MG63 (cell line): ENCODE data around the gene KRT74. TPM values are rescaled to one million over a fixed set of nuclear protein-coding genes. Genes with fewer than 3 reads are reported as not detected.
A peak's percentile ranks its signal among the peaks of the same experiment; 100 is the strongest.

Experiments
- DNase-seq: peaks from one replicate; pipeline ENCODE4 v3.0.0-alpha.2; 2020
- H3K27me3 ChIP-seq: fragments of 250-450 bp; sonication (Bioruptor Pico); 2 replicates; pipeline ENCODE4 v1.5.1; 2020; ENCODE audit warnings: mild to moderate bottlenecking, moderate library complexity
- H3K36me3 ChIP-seq: fragments of 250-450 bp; sonication (Bioruptor Pico); 2 replicates; pipeline ENCODE4 v1.5.1; 2020; ENCODE audit warnings: mild to moderate bottlenecking, moderate library complexity
- H3K4me3 ChIP-seq: fragments of 250-450 bp; sonication (Bioruptor Pico); 2 replicates; pipeline ENCODE4 v1.5.1; 2020; ENCODE audit warnings: mild to moderate bottlenecking, moderate library complexity
- H3K9me3 ChIP-seq: fragments of 250-450 bp; sonication (Bioruptor Pico); 2 replicates; pipeline ENCODE4 v1.5.1; 2020; ENCODE audit warnings: mild to moderate bottlenecking, moderate library complexity
- total RNA-seq: library from RNA; depleted of rRNA; stranded (reverse); fragments of >200 nt; shearing (Covaris generic); gene quantifications from 2 replicates; pipeline ENCODE4 v1.2.3, GENCODE V29; 2014; ENCODE audit warnings: low replicate concordance

KRT74 gene
- total RNA-seq, 1 experiment from 2014 or later = not detected

DNA sequence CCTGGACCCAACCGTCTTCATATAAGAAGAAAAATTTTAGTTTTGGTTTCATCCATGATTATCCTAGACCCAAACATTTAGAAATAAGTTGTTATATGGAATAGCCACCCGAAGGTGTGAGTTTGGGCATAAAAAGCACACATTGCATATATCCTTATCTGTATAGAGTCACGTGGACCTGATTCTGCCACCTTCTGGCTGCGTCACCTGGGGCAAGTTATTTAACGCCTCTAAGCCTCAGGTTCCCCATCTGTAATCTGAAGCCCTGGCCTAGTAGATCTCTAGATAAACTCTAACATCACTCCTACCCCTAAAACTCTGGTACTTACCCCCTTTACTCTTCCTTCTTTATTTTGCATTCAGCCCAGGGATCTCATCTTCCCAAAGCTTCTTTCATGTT, 39.2 kb downstream of the KRT74 start:
- H3K27me3 ChIP-seq = no peaks in the 10 kb centered on the region
- no peaks in the 10 kb centered on the region for H3K9me3 ChIP-seq
- H3K4me3 ChIP-seq = no peak overlapping the region
- no peak for DNase-seq
- H3K36me3 ChIP-seq = no peaks in the 10 kb centered on the region

DNA sequence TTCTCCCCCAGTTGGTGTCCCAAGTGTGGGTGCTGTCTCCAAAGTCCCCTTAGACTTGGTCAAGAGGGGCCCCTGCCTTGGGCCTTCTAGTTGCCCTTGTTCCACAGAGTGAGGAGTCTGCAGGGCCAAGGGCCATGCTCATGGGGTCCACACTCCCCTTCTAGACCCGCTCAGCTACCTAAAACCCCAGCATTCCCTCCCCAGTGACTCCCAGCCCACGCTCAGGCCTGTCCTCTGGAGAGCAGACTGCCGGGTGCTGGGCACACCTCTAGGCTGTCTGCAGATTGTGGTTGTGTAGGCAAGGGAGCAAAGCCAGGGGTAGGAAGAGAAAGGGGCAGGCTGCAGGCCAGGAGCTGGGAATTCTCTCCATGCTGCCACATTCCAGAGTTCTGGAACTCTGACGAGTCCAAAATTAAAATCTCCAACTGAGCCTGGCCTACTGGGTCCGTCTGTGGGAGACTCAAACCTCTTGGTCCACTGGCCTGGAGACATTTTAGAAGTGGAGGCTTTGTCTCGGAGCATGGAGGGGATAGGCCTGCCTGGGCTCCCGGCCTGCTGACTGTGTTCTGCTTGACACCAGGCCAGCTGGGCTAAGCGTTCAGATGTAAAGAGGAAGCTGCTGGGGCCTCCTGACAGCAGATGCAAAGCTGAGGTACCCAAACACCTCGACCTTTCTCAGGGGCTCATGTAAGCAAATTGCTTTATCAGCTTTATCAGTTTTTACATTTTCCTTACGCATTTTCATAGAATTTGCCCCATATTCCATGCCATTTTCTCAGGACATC, 39.8 kb downstream of the KRT74 start:
- Histone ChIP-seq H3K9me3 (no peaks in the 10 kb centered on the region), H3K4me3 (no peak overlapping the region), H3K36me3 (no peaks in the 10 kb centered on the region), H3K27me3 (no peaks in the 10 kb centered on the region)
- no peak for DNase-seq

DNA sequence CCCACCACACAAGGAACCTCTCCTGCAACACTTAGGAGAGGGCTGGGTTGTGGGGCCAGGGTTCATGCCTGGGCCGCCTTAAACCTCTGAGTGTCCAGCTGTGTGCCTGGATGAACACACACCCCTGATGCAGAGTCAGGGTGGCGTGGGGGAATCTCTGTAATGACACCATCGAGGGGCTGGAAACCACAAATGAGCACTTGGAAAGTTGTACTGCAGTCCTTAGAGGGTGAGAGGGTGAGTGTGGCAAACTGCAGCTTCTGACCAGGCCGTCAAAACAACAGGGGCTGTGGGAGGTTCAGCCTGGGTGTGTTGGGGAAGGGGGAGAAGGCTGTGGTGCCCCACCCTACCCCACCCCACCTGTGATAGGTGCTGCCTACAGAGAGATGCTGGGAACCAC, 41.0 kb downstream of the KRT74 start:
- DNase-seq = no peak
- Histone ChIP-seq H3K9me3 (no peaks in the 10 kb centered on the region), H3K4me3 (no peak overlapping the region), H3K36me3 (no peaks in the 10 kb centered on the region), H3K27me3 (no peaks in the 10 kb centered on the region)

DNA sequence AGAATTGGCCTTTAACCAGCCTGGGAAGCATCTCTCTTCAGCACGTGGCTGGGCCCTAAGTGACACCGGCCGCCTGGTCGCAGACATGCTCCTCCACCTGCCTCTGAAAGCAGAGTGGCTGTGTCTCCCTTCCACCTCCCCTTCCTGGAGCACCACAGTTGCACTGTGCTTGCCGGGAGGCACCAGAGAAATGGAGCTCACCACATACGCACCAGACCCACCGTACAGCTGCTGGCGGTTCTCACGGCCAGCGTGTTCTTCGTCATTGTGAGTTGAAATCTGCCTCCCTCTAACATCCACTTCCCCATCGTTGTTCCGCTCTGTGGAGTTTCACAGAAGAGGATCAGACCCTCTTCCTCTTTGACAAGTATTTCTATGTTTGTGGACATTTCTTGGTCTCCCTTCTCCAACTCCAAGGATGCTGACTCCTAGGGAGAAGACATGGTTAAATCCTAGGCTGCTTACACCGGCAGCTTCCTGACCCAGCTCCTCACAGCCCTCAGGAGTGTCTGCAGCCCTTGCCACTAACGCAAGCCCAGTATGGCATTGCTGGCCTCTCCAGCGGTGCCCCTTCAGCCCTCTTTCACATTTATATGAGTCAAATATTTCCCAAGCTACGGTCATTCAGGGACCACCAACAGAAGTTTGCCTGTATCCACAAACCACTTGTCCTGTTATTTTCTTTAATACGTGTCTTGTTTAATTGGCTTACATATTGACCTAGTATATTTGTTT, 41.9 kb downstream of the KRT74 start:
- no peaks in the 10 kb centered on the region for H3K27me3 ChIP-seq
- H3K4me3 ChIP-seq = no peak overlapping the region
- no peaks in the 10 kb centered on the region for H3K36me3 ChIP-seq
- H3K9me3 ChIP-seq = no peaks in the 10 kb centered on the region
- DNase-seq = no peak

- no peak for DNase-seq
- no peaks in the 10 kb centered on the region for H3K36me3 ChIP-seq
- no peaks in the 10 kb centered on the region for H3K9me3 ChIP-seq
- no peak overlapping the region for H3K4me3 ChIP-seq
- no peaks in the 10 kb centered on the region for H3K27me3 ChIP-seq
Measured at GRCh38 chr12:52530905-52531304, 42.7 kb downstream of the KRT74 start.

- H3K4me3 ChIP-seq = no peak overlapping the region
- H3K36me3 ChIP-seq = no peaks in the 10 kb centered on the region
- no peaks in the 10 kb centered on the region for H3K9me3 ChIP-seq
- DNase-seq = no peak
- H3K27me3 ChIP-seq = no peaks in the 10 kb centered on the region
Measured at GRCh38 chr12:52530366-52530765, 43.3 kb downstream of the KRT74 start.

DNA sequence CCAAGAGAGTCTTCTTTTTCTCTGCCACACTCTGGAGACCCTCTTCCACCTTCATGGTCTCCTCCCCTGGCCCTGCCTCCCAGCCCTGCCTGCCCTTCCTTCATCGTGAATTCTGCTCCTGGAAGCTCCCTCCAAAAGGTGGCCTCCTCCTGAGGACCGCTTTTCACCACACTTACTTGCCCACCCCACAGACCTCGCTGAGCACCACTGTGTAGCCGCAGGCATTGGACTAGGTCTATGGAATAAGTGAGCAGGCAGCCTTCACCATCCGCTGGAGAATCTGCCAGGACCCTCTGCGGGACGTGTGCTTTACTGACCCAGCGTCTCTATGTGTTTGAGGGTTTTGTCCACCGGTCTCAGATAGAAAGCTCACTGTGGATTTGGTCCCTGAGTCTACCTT, 43.8 kb downstream of the KRT74 start:
- Histone ChIP-seq H3K4me3 (no peak overlapping the region), H3K36me3 (no peaks in the 10 kb centered on the region), H3K9me3 (no peaks in the 10 kb centered on the region), H3K27me3 (no peaks in the 10 kb centered on the region)
- no peak for DNase-seq

- Histone ChIP-seq H3K27me3 (no peaks in the 10 kb centered on the region), H3K36me3 (no peaks in the 10 kb centered on the region), H3K4me3 (no peak overlapping the region), H3K9me3 (no peaks in the 10 kb centered on the region)
- DNase-seq = no peak
Measured at GRCh38 chr12:52529417-52529816, 44.2 kb downstream of the KRT74 start.

- Histone ChIP-seq H3K4me3 (no peak overlapping the region), H3K27me3 (no peaks in the 10 kb centered on the region), H3K36me3 (no peaks in the 10 kb centered on the region), H3K9me3 (no peaks in the 10 kb centered on the region)
- no peak for DNase-seq
Measured at GRCh38 chr12:52528641-52529143, 45.0 kb downstream of the KRT74 start.

DNA sequence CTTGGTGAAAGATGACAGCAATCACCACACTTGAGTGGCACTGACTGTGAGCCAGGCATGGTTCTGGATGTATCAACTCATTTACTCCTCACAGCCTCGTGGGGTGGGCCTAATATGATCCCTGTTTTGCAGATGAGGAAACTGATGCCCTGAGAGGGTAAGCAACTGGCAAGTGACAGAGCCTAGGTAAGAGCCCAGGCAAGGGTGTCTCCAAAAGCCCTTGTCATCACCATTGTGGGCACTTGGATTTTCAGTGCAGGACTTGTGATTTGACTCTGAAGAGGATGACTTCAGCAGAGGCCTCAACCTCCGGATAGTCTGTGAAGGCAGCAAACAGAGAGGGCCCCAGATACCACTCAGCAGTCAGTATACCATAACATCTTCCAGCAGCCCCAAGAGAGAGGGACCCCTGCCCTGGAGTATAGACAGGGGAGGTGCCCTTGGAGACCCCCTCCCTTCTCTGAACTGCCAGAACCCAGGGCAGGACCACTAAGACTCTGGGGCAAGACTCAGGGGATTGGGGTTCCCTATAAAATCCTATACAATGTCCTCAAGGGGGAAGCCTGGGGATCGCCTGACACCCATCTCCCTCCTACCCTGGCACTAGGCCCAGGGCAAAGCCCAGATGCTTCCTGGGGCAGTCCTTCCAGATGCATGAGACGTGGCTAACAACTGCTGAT, 46.4 kb downstream of the KRT74 start:
- H3K4me3 ChIP-seq = no peak overlapping the region
- no peaks in the 10 kb centered on the region for H3K36me3 ChIP-seq
- H3K27me3 ChIP-seq = no peaks in the 10 kb centered on the region
- H3K9me3 ChIP-seq = no peaks in the 10 kb centered on the region
- DNase-seq = no peak

DNA sequence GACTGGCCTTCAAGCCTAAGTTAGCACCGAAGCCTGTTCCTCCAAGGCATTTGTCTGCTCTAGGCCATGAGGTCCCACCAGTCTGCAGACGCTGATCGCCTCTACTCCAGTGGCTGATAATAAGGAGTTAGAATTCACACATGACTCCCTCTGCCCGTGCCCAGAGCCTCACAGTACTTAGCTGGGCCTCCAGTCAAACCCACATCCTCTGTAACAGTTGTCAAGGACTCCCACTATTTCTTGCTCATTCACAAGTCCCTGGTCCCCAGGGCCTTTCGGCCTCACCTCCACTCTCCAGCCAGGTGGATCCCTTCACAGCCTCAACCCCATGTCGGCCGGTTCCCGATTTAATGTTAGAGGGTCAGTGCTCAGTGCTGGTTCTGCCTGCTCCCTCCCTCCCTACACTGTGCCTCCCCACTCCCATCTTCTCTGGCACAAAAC, 47.1 kb downstream of the KRT74 start:
- Histone ChIP-seq H3K36me3 (no peaks in the 10 kb centered on the region), H3K9me3 (no peaks in the 10 kb centered on the region), H3K27me3 (no peaks in the 10 kb centered on the region), H3K4me3 (no peak overlapping the region)
- peak; percentile 26 for DNase-seq

GRCh38 chr12:52525661-52526499, 47.8 kb downstream of the KRT74 start:
- Histone ChIP-seq H3K36me3 (no peaks in the 10 kb centered on the region), H3K27me3 (no peaks in the 10 kb centered on the region), H3K4me3 (no peak overlapping the region), H3K9me3 (no peaks in the 10 kb centered on the region)
- DNase-seq = no peak

- no peak for DNase-seq
- no peaks in the 10 kb centered on the region for H3K9me3 ChIP-seq
- no peaks in the 10 kb centered on the region for H3K27me3 ChIP-seq
- no peaks in the 10 kb centered on the region for H3K36me3 ChIP-seq
- no peak overlapping the region for H3K4me3 ChIP-seq
Measured at GRCh38 chr12:52524898-52525591, 48.6 kb downstream of the KRT74 start.

DNA sequence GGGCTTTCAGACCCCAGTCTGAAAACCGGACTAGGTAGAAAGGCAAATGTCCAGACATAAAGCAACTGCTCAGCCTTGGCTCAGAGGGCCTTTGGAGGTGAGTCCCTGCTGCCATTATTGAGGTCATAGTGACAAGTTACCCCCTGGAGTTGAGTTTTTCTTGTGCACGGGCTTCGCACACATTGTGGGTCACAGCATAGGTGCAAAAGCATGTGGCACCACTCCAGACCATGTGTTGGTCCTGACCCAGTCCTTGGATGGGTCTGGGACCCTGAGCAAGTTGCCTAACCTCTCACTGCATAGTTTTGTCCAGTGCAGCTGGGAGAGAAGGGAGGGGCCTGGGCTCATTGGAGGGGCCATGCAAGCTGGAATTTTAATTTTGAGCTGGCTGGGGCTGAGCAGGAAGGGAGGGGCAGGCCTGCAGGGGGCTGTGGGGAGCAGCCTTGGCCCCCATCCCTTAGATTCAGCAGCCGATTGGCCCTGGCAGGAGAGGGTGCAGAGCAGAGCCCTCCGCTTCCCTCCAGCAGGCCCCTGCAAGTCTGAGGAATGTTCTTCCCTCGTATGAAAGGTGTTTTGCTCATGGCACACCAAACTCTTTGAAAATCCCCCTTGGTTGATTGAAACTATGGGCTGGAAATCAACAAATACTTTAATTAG, 49.3 kb downstream of the KRT74 start:
- no peaks in the 10 kb centered on the region for H3K9me3 ChIP-seq
- no peak for DNase-seq
- H3K36me3 ChIP-seq = no peaks in the 10 kb centered on the region
- no peak overlapping the region for H3K4me3 ChIP-seq
- no peaks in the 10 kb centered on the region for H3K27me3 ChIP-seq

GRCh38 chr12:52523824-52524223, 49.8 kb downstream of the KRT74 start:
- H3K36me3 ChIP-seq = no peaks in the 10 kb centered on the region
- no peaks in the 10 kb centered on the region for H3K9me3 ChIP-seq
- no peaks in the 10 kb centered on the region for H3K27me3 ChIP-seq
- H3K4me3 ChIP-seq = no peak overlapping the region
- DNase-seq = no peak
